Duodenal mucosa (tissue), 2 donors: Measurements from ENCODE around the gene PEX10.

Experiments
- H3K27ac ChIP-seq: one replicate; pipeline ENCODE4 v1.7.0; 2013; ENCODE audit warnings: low read depth, low read length
- H3K27me3 ChIP-seq, 2 donors: one replicate each; pipeline ENCODE4 v1.7.0; 2013; ENCODE audit warnings: low read length in 2 of 2, control low read depth in 1 of 2; ENCODE audit not compliant: insufficient read depth in 2 of 2, control insufficient read depth in 1 of 2
- H3K36me3 ChIP-seq, 2 donors: one replicate each; pipeline ENCODE4 v1.7.0; 2013; ENCODE audit warnings: low read length in 2 of 2, control low read depth in 1 of 2; ENCODE audit not compliant: insufficient read depth in 2 of 2, control insufficient read depth in 1 of 2
- H3K4me1 ChIP-seq, 2 donors: one replicate each; pipeline ENCODE4 v1.7.0; 2013; ENCODE audit warnings: low read length in 2 of 2, control low read depth in 1 of 2; ENCODE audit not compliant: insufficient read depth in 2 of 2, control insufficient read depth in 1 of 2
- H3K4me3 ChIP-seq, 2 donors: one replicate each; pipeline ENCODE4 v1.7.0; 2013; ENCODE audit warnings: low read length in 2 of 2, low read depth in 1 of 2
- H3K9ac ChIP-seq, 2 donors: one replicate each; pipeline ENCODE4 v1.7.0; 2013; ENCODE audit warnings: low read length in 2 of 2, low read depth in 1 of 2
- H3K9me3 ChIP-seq, 2 donors: one replicate each; pipeline ENCODE4 v1.7.0; 2013; ENCODE audit warnings: low read length in 2 of 2, control low read depth in 1 of 2; ENCODE audit not compliant: control insufficient read depth in 1 of 2

The PEX10 gene

GRCh38 chr1:2407991-2408275 is 4.4 kb downstream of the PEX10 start:
- no peaks in the 10 kb centered on the region for H3K9me3 ChIP-seq
- H3K9ac ChIP-seq, result no peak overlapping the region
- no peaks in the 10 kb centered on the region for H3K27me3 ChIP-seq
- H3K4me3 ChIP-seq, result no peak overlapping the region
- H3K27ac ChIP-seq, result no peak overlapping the region
- H3K4me1 ChIP-seq, result peaks cover 5 to 7% of the 10 kb centered on the region in 2 donors
- peaks cover 19 to 52% of the 10 kb centered on the region in 2 donors for H3K36me3 ChIP-seq

- Histone ChIP-seq H3K9me3 (no peaks in the 10 kb centered on the region), H3K4me1 (peaks cover 5 to 7% of the 10 kb centered on the region in 2 donors), H3K4me3 (no peak overlapping the region), H3K27ac (no peak overlapping the region), H3K27me3 (no peaks in the 10 kb centered on the region), H3K36me3 (peaks cover 24 to 58% of the 10 kb centered on the region in 2 donors), H3K9ac (no peak overlapping the region)
Observed at GRCh38 chr1:2407166-2407990, 5.0 kb downstream of the PEX10 start.

DNA sequence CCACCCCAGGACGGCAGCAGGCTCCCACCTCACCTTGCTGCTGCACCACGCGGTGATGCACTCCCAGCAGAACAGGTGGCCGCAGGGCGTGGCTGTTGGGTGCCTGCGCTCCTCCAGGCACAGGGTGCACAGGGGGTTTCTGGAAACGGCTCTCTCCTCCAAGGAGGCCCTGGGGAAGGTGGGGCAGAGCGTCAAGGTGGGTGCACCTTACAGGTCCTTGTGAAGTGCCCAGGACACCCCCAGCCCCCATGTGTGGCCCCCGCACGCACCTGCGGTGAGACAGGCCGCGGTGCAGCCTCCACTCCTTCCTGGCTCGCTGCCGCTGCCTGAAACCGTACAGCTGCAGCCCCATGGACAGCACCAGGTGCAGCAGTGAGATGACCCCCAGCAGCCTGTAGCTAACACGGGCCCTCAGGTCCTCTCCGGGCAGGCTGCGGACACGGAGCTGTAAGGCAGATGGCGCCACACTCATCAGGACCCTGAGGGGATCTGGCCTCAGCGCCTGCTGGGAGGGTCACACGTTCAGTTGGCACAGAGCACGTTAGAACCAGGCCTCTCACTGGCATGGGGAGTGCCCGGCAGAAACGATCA is 5.8 kb downstream of the PEX10 start:
- Histone ChIP-seq H3K9me3 (no peaks in the 10 kb centered on the region), H3K4me1 (peaks cover under 1 to 2% of the 10 kb centered on the region in 2 donors), H3K4me3 (no peak overlapping the region), H3K36me3 (peaks cover 31 to 66% of the 10 kb centered on the region in 2 donors), H3K27me3 (no peaks in the 10 kb centered on the region), H3K9ac (no peak overlapping the region), H3K27ac (no peak overlapping the region)

DNA sequence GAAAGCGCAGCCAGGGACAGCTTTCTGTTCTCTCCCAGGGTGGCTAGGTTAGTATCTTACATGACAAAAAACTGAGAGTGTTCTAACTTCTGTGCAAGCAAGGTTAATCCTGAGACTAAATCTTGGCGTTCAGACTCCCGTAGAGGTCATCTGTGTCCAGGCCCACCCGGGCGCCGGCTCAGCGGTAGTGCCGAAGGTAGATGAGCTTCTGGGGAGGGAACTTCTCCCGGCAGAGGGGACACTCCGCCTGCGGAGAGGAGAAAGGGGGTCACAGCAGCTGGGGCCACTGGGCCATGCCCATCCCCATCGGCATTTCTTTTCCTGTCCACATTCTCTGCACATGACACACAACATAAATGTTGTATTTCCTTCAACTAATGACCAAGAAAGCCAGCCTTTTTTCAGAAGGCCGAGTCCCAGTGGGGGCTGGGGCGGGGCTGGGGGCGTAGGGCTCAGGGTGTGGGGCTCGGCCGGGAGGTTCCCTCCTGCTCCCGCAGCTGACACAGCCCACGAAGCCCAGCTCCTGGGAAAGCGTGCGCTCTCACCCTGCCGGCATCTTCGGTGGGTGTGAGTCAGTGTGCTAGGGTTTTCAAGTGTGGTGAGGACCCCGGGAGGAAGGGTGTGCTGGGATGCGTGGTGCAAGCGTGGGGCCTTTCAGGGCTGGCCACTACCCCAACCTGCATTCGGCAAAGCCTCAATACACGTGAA is 6.6 kb downstream of the PEX10 start:
- no peaks in the 10 kb centered on the region for H3K27me3 ChIP-seq
- no peaks in the 10 kb centered on the region for H3K9me3 ChIP-seq
- no peaks in the 10 kb centered on the region for H3K4me1 ChIP-seq
- H3K27ac ChIP-seq, result no peak overlapping the region
- no peak overlapping the region for H3K9ac ChIP-seq
- H3K4me3 ChIP-seq, result no peak overlapping the region
- peaks cover 34 to 72% of the 10 kb centered on the region in 2 donors for H3K36me3 ChIP-seq

DNA sequence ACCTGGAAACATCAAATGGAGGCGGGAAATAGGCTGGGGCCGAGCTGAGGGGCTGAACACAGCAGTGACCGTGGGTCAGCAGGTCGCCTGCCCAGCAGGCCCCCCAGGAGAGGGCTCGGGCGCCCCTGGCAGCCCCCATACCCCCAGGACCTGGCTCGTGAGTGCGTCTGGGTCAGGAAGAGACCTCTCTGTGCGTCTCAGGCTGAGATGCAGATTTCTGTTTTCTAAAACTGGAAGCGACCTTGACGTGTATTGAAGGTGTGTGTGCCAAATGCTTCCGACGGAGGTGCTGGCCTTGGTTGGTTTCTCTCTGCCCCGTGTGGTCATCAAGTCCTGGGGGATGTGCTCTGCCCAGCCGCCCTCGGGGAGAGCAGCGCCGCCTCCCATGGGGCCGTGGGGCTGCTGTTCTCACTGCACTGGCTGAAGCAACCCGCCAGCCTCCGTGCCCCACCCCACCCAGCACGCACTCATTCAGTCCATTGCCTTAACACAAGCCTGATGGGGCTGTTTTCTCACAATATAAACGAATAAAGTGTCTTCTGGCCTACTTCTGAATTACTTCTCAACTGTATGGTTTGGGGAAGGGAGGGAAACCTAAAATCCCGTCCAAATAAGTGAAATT is 7.4 kb downstream of the PEX10 start:
- no peaks in the 10 kb centered on the region for H3K27me3 ChIP-seq
- H3K27ac ChIP-seq, result no peak overlapping the region
- no peaks in the 10 kb centered on the region for H3K4me1 ChIP-seq
- H3K9me3 ChIP-seq, result no peaks in the 10 kb centered on the region
- no peak overlapping the region for H3K9ac ChIP-seq
- H3K4me3 ChIP-seq, result no peak overlapping the region
- peaks cover 38 to 79% of the 10 kb centered on the region in 2 donors for H3K36me3 ChIP-seq

DNA sequence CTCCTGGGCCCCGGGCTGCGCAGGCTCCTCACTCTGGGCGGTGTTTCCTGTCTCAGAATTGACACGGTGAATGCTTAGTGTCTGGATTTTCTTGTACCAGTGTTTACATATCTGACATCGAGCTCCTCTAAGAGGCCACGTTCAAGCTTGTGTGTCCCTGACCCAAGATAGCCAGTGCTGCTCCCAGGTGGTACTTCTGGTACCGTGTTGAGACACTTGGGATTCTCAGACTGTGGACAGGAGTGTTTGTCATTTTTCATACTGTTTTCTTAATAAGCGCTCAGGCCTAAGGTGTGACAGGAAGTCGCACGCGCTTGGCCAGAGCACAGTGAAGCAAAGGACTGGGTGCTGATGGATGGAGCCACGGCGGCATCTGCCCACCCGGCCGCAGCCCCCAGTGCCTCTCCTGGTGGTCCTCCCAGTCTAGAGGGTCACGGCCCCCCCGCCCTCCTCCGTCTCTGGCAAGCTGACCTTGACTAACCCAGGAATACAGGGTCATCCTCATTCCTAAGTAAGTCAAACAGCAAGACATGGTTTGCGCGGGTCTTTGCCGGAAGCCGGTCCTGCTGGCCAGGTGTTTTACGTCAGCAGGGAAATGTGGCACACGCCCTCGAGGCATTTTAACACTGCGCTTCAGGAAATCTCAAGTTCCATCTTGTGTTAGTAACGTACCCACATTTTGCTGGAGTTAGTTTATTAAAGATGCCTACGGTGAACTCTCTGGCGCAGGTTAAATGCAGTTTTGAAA is 8.0 kb downstream of the PEX10 start:
- Histone ChIP-seq H3K27ac (no peak overlapping the region), H3K4me1 (no peaks in the 10 kb centered on the region), H3K36me3 (peaks cover 45 to 85% of the 10 kb centered on the region in 2 donors), H3K27me3 (no peaks in the 10 kb centered on the region), H3K4me3 (no peak overlapping the region), H3K9ac (no peak overlapping the region), H3K9me3 (no peaks in the 10 kb centered on the region)

GRCh38 chr1:2403273-2403672 is 9.1 kb downstream of the PEX10 start:
- no peaks in the 10 kb centered on the region for H3K27me3 ChIP-seq
- H3K36me3 ChIP-seq, result peaks cover 52 to 83% of the 10 kb centered on the region in 2 donors
- no peak overlapping the region for H3K4me3 ChIP-seq
- no peak overlapping the region for H3K9ac ChIP-seq
- H3K9me3 ChIP-seq, result no peaks in the 10 kb centered on the region
- H3K27ac ChIP-seq, result no peak overlapping the region
- H3K4me1 ChIP-seq, result no peaks in the 10 kb centered on the region

- no peak overlapping the region for H3K4me3 ChIP-seq
- peaks cover 56 to 84% of the 10 kb centered on the region in 2 donors for H3K36me3 ChIP-seq
- H3K9me3 ChIP-seq, result no peaks in the 10 kb centered on the region
- H3K9ac ChIP-seq, result no peak overlapping the region
- H3K27me3 ChIP-seq, result no peaks in the 10 kb centered on the region
- no peak overlapping the region for H3K27ac ChIP-seq
- H3K4me1 ChIP-seq, result no peaks in the 10 kb centered on the region
Observed at GRCh38 chr1:2402420-2402819, 9.9 kb downstream of the PEX10 start.

GRCh38 chr1:2400950-2401649 is 11.3 kb downstream of the PEX10 start:
- no peaks in the 10 kb centered on the region for H3K27me3 ChIP-seq
- H3K9me3 ChIP-seq, result no peaks in the 10 kb centered on the region
- H3K9ac ChIP-seq, result no peak overlapping the region
- no peak overlapping the region for H3K4me3 ChIP-seq
- H3K36me3 ChIP-seq, result peaks cover 63 to 89% of the 10 kb centered on the region in 2 donors
- H3K4me1 ChIP-seq, result no peaks in the 10 kb centered on the region
- no peak overlapping the region for H3K27ac ChIP-seq
